WTC11 (cell line): ENCODE measurements around the gene IL17RB. TPM values are rescaled to one million over a fixed set of nuclear protein-coding genes. Genes with fewer than 3 reads are reported as not detected.

ENCODE experiments used
- ATAC-seq: fragments of 200-7000 bp; cut with Tn5 transposase; 2 replicates; pipeline ENCODE4 v1.10.0; 2021; ENCODE audit warnings: mild to moderate bottlenecking, moderate library complexity
- CTCF ChIA-PET: fragments of 300-600 bp; sonication (Branson Sonifier 250); formaldehyde crosslinking; loops from one replicate; lab custom pipeline; 2021; ENCODE audit warnings: antibody characterized with exemption; lab: Charles Lee
- POLR2A ChIA-PET: fragments of 350-600 bp; sonication (Branson Sonifier 250); formaldehyde crosslinking; loops from one replicate; lab custom pipeline; 2021; ENCODE audit warnings: antibody characterized with exemption; lab: Charles Lee
- DNase-seq: peaks from one replicate; pipeline ENCODE4 v3.0.0; 2021; ENCODE audit warnings: low spot score
- H3K27ac Mint-ChIP-seq: 2 replicates; pipeline ENCODE4 v1.8.0; 2021; ENCODE audit warnings: mixed read lengths
- H3K27me3 Mint-ChIP-seq: 2 replicates; pipeline ENCODE4 v1.8.0; 2021; ENCODE audit warnings: low read depth, mild to moderate bottlenecking, moderate library complexity, mixed read lengths
- H3K36me3 Mint-ChIP-seq: 2 replicates; pipeline ENCODE4 v1.8.0; 2021; ENCODE audit warnings: mixed read lengths
- H3K4me1 Mint-ChIP-seq: 2 replicates; pipeline ENCODE4 v1.8.0; 2022; ENCODE audit warnings: mixed read lengths
- H3K4me3 Mint-ChIP-seq: 2 replicates; pipeline ENCODE4 v1.8.0; 2021; ENCODE audit warnings: mild to moderate bottlenecking, moderate library complexity, mixed read lengths
- H3K9me3 Mint-ChIP-seq: 2 replicates; pipeline ENCODE4 v1.8.0; 2021; ENCODE audit warnings: mixed read lengths
- CREB1 ChIP-seq: sonication (generic); formaldehyde crosslinking; IDR thresholded peaks from 2 replicates; pipeline ENCODE4 v1.8.0; 2023; ENCODE audit warnings: mild to moderate bottlenecking, missing genetic modification reagents
- ELF4 ChIP-seq: sonication (generic); formaldehyde crosslinking; IDR thresholded peaks from 2 replicates; pipeline ENCODE4 v1.8.1; 2022; ENCODE audit warnings: low read depth, mild to moderate bottlenecking, moderate library complexity, missing genetic modification reagents
- FOXJ3 ChIP-seq: sonication (generic); formaldehyde crosslinking; IDR thresholded peaks from 2 replicates; pipeline ENCODE4 v1.9.0; 2021; ENCODE audit warnings: missing genetic modification reagents, mild to moderate bottlenecking, borderline replicate concordance
- JAZF1 ChIP-seq: fragments of 250-450 bp; sonication (Bioruptor Pico); IDR thresholded peaks from 2 replicates; pipeline ENCODE4 v1.9.0; 2021; ENCODE audit warnings: moderate library complexity, mild to moderate bottlenecking, inconsistent platforms
- MXD4 ChIP-seq: fragments of 250-450 bp; sonication (Bioruptor Pico); IDR thresholded peaks from 2 replicates; pipeline ENCODE4 v1.8.0; 2021; ENCODE audit warnings: mild to moderate bottlenecking, moderate library complexity, borderline replicate concordance
- PRRX2 ChIP-seq: fragments of 250-450 bp; sonication (Bioruptor Pico); IDR thresholded peaks from 2 replicates; pipeline ENCODE4 v1.8.0; 2021; ENCODE audit warnings: mild to moderate bottlenecking
- ZNF423 ChIP-seq: fragments of 250-450 bp; sonication (Bioruptor Pico); IDR thresholded peaks from 2 replicates; pipeline ENCODE4 v2.1.2; 2022; ENCODE audit warnings: mild to moderate bottlenecking, moderate library complexity
- total RNA-seq: library from RNA; stranded (reverse); gene quantifications from 3 replicates; pipeline ENCODE4 v1.2.3, GENCODE V29; 2021
- TF ChIP-seq, protein P1 (sequence below): sonication (generic); formaldehyde crosslinking; IDR thresholded peaks from 2 replicates; pipeline ENCODE4 v1.8.0; 2023; ENCODE audit warnings: mild to moderate bottlenecking, missing genetic modification reagents
- TF ChIP-seq, protein P2 (sequence below): fragments of 200-600 bp; IDR thresholded peaks from 2 replicates; pipeline ENCODE4 v1.8.0; 2022; ENCODE audit warnings: antibody characterized with exemption
- TF ChIP-seq, protein P3 (sequence below): fragments of 250-450 bp; sonication (Bioruptor Pico); IDR thresholded peaks from 2 replicates; pipeline ENCODE4 v1.9.0; 2021; ENCODE audit warnings: moderate library complexity, mild to moderate bottlenecking, inconsistent platforms, borderline replicate concordance
- TF ChIP-seq, protein P4 (sequence below): fragments of 250-450 bp; sonication (Bioruptor Pico); IDR thresholded peaks from 2 replicates; pipeline ENCODE4 v1.9.0; 2021; ENCODE audit warnings: mild to moderate bottlenecking, borderline replicate concordance
- TF ChIP-seq, protein P5 (sequence below): sonication (generic); formaldehyde crosslinking; conservative IDR thresholded peaks from 2 replicates; pipeline ENCODE4 v1.8.1; 2022; ENCODE audit warnings: mild to moderate bottlenecking, missing genetic modification reagents
- TF ChIP-seq, protein P6 (sequence below): sonication (generic); formaldehyde crosslinking; IDR thresholded peaks from 2 replicates; pipeline ENCODE4 v1.8.0; 2023; ENCODE audit warnings: missing genetic modification reagents, mild to moderate bottlenecking, borderline replicate concordance
- TF ChIP-seq, protein P7 (sequence below): sonication (generic); formaldehyde crosslinking; IDR thresholded peaks from 2 replicates; pipeline ENCODE4 v1.8.1; 2022; ENCODE audit warnings: low read depth, missing genetic modification reagents, borderline replicate concordance

The IL17RB gene
- total RNA-seq, 1 experiment from 2014 or later: 5.6 TPM

DNA sequence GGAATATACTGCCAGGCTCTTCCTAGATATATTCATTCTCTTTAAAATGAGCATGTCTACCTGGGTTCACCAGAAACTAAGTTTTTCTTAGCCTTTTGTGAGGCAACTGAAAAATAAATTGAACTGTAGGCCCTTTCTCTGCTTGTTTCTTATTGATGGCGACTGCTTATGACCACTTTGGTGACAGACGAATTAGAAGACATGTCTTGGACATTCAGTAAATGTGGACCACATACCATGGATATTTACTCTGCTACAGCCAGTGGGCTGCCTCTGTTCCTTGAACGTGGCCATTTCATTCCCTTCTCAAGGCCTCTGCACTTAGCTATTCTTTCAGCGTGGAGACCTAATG lies 45.9 kb downstream of the IL17RB start (continued):
- TF ChIP-seq, protein P1, sequence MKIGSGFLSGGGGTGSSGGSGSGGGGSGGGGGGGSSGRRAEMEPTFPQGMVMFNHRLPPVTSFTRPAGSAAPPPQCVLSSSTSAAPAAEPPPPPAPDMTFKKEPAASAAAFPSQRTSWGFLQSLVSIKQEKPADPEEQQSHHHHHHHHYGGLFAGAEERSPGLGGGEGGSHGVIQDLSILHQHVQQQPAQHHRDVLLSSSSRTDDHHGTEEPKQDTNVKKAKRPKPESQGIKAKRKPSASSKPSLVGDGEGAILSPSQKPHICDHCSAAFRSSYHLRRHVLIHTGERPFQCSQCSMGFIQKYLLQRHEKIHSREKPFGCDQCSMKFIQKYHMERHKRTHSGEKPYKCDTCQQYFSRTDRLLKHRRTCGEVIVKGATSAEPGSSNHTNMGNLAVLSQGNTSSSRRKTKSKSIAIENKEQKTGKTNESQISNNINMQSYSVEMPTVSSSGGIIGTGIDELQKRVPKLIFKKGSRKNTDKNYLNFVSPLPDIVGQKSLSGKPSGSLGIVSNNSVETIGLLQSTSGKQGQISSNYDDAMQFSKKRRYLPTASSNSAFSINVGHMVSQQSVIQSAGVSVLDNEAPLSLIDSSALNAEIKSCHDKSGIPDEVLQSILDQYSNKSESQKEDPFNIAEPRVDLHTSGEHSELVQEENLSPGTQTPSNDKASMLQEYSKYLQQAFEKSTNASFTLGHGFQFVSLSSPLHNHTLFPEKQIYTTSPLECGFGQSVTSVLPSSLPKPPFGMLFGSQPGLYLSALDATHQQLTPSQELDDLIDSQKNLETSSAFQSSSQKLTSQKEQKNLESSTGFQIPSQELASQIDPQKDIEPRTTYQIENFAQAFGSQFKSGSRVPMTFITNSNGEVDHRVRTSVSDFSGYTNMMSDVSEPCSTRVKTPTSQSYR (CRISPR knock-in tag): no peak
- TF ChIP-seq, protein P2, sequence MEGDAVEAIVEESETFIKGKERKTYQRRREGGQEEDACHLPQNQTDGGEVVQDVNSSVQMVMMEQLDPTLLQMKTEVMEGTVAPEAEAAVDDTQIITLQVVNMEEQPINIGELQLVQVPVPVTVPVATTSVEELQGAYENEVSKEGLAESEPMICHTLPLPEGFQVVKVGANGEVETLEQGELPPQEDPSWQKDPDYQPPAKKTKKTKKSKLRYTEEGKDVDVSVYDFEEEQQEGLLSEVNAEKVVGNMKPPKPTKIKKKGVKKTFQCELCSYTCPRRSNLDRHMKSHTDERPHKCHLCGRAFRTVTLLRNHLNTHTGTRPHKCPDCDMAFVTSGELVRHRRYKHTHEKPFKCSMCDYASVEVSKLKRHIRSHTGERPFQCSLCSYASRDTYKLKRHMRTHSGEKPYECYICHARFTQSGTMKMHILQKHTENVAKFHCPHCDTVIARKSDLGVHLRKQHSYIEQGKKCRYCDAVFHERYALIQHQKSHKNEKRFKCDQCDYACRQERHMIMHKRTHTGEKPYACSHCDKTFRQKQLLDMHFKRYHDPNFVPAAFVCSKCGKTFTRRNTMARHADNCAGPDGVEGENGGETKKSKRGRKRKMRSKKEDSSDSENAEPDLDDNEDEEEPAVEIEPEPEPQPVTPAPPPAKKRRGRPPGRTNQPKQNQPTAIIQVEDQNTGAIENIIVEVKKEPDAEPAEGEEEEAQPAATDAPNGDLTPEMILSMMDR: no peak
- TF ChIP-seq ELF4 (CRISPR knock-in tag): no peak

DNA sequence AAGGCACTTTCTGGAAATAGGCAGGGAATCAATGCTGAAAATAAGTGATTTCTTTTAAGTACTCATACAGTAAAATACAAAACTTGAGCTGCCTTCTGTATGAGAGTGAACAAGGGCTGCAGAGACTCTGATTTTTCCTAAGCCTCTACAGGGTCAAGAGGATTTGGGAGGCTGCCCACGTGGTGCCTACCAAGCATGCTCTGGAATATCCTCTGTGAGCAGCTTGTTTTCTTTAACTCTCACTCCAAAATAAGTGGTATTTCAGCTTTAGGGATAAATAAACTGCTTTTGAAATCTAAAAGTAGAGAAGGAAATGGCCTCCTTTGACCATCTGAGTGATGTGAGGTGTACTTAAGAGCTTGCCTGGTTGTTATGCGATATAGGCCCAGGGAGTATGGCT lies 53.4 kb downstream of the IL17RB start:
- Mint-ChIP-seq H3K27me3 (peaks cover 33% of the 10 kb centered on the region), H3K27ac (no peak overlapping the region), H3K9me3 (no peaks in the 10 kb centered on the region), H3K4me1 (no peaks in the 10 kb centered on the region), H3K36me3 (no peaks in the 10 kb centered on the region), H3K4me3 (no peak overlapping the region)
- TF ChIP-seq, protein P3, sequence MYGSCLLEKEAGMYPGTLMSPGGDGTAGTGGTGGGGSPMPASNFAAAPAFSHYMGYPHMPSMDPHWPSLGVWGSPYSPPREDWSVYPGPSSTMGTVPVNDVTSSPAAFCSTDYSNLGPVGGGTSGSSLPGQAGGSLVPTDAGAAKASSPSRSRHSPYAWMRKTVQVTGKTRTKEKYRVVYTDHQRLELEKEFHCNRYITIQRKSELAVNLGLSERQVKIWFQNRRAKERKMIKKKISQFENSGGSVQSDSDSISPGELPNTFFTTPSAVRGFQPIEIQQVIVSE (CRISPR knock-in tag): no peak
- no peak for TF ChIP-seq CREB1
- TF ChIP-seq JAZF1: no peak
- TF ChIP-seq, protein P4, sequence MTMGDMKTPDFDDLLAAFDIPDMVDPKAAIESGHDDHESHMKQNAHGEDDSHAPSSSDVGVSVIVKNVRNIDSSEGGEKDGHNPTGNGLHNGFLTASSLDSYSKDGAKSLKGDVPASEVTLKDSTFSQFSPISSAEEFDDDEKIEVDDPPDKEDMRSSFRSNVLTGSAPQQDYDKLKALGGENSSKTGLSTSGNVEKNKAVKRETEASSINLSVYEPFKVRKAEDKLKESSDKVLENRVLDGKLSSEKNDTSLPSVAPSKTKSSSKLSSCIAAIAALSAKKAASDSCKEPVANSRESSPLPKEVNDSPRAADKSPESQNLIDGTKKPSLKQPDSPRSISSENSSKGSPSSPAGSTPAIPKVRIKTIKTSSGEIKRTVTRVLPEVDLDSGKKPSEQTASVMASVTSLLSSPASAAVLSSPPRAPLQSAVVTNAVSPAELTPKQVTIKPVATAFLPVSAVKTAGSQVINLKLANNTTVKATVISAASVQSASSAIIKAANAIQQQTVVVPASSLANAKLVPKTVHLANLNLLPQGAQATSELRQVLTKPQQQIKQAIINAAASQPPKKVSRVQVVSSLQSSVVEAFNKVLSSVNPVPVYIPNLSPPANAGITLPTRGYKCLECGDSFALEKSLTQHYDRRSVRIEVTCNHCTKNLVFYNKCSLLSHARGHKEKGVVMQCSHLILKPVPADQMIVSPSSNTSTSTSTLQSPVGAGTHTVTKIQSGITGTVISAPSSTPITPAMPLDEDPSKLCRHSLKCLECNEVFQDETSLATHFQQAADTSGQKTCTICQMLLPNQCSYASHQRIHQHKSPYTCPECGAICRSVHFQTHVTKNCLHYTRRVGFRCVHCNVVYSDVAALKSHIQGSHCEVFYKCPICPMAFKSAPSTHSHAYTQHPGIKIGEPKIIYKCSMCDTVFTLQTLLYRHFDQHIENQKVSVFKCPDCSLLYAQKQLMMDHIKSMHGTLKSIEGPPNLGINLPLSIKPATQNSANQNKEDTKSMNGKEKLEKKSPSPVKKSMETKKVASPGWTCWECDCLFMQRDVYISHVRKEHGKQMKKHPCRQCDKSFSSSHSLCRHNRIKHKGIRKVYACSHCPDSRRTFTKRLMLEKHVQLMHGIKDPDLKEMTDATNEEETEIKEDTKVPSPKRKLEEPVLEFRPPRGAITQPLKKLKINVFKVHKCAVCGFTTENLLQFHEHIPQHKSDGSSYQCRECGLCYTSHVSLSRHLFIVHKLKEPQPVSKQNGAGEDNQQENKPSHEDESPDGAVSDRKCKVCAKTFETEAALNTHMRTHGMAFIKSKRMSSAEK (CRISPR knock-in tag): no peak
- TF ChIP-seq, protein P5, sequence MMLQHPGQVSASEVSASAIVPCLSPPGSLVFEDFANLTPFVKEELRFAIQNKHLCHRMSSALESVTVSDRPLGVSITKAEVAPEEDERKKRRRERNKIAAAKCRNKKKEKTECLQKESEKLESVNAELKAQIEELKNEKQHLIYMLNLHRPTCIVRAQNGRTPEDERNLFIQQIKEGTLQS (CRISPR knock-in tag): no peak
- TF ChIP-seq, protein P6, sequence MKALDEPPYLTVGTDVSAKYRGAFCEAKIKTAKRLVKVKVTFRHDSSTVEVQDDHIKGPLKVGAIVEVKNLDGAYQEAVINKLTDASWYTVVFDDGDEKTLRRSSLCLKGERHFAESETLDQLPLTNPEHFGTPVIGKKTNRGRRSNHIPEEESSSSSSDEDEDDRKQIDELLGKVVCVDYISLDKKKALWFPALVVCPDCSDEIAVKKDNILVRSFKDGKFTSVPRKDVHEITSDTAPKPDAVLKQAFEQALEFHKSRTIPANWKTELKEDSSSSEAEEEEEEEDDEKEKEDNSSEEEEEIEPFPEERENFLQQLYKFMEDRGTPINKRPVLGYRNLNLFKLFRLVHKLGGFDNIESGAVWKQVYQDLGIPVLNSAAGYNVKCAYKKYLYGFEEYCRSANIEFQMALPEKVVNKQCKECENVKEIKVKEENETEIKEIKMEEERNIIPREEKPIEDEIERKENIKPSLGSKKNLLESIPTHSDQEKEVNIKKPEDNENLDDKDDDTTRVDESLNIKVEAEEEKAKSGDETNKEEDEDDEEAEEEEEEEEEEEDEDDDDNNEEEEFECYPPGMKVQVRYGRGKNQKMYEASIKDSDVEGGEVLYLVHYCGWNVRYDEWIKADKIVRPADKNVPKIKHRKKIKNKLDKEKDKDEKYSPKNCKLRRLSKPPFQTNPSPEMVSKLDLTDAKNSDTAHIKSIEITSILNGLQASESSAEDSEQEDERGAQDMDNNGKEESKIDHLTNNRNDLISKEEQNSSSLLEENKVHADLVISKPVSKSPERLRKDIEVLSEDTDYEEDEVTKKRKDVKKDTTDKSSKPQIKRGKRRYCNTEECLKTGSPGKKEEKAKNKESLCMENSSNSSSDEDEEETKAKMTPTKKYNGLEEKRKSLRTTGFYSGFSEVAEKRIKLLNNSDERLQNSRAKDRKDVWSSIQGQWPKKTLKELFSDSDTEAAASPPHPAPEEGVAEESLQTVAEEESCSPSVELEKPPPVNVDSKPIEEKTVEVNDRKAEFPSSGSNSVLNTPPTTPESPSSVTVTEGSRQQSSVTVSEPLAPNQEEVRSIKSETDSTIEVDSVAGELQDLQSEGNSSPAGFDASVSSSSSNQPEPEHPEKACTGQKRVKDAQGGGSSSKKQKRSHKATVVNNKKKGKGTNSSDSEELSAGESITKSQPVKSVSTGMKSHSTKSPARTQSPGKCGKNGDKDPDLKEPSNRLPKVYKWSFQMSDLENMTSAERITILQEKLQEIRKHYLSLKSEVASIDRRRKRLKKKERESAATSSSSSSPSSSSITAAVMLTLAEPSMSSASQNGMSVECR (CRISPR knock-in tag): no peak
- TF ChIP-seq FOXJ3 (CRISPR knock-in tag): no peak
- TF ChIP-seq, protein P7, sequence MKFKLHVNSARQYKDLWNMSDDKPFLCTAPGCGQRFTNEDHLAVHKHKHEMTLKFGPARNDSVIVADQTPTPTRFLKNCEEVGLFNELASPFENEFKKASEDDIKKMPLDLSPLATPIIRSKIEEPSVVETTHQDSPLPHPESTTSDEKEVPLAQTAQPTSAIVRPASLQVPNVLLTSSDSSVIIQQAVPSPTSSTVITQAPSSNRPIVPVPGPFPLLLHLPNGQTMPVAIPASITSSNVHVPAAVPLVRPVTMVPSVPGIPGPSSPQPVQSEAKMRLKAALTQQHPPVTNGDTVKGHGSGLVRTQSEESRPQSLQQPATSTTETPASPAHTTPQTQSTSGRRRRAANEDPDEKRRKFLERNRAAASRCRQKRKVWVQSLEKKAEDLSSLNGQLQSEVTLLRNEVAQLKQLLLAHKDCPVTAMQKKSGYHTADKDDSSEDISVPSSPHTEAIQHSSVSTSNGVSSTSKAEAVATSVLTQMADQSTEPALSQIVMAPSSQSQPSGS (CRISPR knock-in tag): no peak
- TF ChIP-seq ZNF423 (CRISPR knock-in tag): no peak
- no peak for TF ChIP-seq PRRX2 (CRISPR knock-in tag)
- TF ChIP-seq ELF4 (CRISPR knock-in tag): no peak
- no peak for TF ChIP-seq MXD4 (CRISPR knock-in tag)
- POLR2A ChIA-PET: no interaction called here
- no peak for DNase-seq
- ATAC-seq: no peak
- CTCF ChIA-PET: no interaction called here
